ENCODE results near the gene SORCS3. TPM values are rescaled to one million over a fixed set of nuclear protein-coding genes. Genes with fewer than 3 reads are reported as not detected.

SORCS3 gene
- total and polyA plus RNA-seq, 4 donors = 0.14 TPM; not detected in 3

DNA sequence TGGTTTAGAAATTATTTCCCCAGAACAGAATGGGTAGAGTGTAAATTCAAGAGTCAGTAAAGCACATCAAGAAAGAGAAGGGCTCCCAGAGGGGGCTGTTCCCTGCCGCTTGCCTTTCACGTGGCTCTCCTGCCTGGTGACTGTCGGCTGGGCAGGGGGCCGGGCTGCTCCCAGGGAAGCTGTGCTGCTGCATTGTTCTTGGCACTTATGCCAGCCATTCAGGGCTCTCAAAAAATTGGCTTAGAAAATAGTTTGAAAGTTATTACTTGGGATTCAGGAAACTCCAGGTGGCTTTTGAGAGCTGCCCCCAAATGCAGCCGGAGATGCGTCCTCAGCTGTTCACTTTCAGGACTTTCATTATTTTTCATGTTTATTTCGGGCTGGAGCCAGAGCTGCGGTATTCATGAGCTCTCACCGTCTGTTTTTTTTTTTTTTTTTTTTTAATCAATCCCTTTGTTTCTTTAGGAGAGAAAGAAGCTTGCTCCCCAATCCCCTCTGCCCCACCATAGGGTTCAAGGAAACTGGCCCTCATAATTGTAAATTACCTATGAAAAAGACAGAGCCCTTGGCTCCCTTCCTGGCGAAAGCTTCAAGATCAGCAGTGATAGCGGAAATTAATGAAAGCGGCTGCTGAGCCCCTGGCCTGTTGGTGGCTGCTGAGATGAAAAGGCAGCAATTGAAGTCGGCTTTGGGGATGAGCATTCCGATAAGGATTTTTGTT is 94.1 kb downstream of the SORCS3 start:
- Histone ChIP-seq H3K9ac (ENCODE audit: insufficient read depth in 1 of 2, low read length in 2 of 2) (no peak overlapping the region), H3K4me1 (ENCODE audit: control insufficient read depth in 5 of 5, insufficient read depth in 5 of 5, low read length in 5 of 5) (peaks cover 0 to 8% (median 7%) of the 10 kb centered on the region in 5 donors), H3K4me3 (no peak overlapping the region), H3K36me3 (ENCODE audit: control insufficient read depth in 4 of 4, insufficient read depth in 4 of 4, low read length in 4 of 4) (no peaks in the 10 kb centered on the region), H3K27ac (ENCODE audit: low read depth in 1 of 2, low read length in 1 of 2) (no peak overlapping the region), H3K9me3 (ENCODE audit: control insufficient read depth in 4 of 4, insufficient read depth in 3 of 4, low read length in 3 of 4) (peaks cover 0 to 3% (median 0%) of the 10 kb centered on the region in 4 donors), H3K27me3 (ENCODE audit: control insufficient read depth in 3 of 3, insufficient read depth in 3 of 3, low read length in 2 of 3) (peaks cover 0 to 4% (median 2%) of the 10 kb centered on the region in 3 donors)
- no peak for ATAC-seq (ENCODE audit: insufficient read depth, low FRiP score)
- peak; percentile 10 to 51 (median 49) for DNase-seq
- 18 to 32% methylated on average over 14 of the region's 14 CpGs for WGBS, 2 donors
- TF ChIP-seq, protein P1, sequence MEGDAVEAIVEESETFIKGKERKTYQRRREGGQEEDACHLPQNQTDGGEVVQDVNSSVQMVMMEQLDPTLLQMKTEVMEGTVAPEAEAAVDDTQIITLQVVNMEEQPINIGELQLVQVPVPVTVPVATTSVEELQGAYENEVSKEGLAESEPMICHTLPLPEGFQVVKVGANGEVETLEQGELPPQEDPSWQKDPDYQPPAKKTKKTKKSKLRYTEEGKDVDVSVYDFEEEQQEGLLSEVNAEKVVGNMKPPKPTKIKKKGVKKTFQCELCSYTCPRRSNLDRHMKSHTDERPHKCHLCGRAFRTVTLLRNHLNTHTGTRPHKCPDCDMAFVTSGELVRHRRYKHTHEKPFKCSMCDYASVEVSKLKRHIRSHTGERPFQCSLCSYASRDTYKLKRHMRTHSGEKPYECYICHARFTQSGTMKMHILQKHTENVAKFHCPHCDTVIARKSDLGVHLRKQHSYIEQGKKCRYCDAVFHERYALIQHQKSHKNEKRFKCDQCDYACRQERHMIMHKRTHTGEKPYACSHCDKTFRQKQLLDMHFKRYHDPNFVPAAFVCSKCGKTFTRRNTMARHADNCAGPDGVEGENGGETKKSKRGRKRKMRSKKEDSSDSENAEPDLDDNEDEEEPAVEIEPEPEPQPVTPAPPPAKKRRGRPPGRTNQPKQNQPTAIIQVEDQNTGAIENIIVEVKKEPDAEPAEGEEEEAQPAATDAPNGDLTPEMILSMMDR (IDR thresholded peaks at IDR 0.05; ENCODE audit: control extremely low read depth, extremely low read depth) = no peak

DNA sequence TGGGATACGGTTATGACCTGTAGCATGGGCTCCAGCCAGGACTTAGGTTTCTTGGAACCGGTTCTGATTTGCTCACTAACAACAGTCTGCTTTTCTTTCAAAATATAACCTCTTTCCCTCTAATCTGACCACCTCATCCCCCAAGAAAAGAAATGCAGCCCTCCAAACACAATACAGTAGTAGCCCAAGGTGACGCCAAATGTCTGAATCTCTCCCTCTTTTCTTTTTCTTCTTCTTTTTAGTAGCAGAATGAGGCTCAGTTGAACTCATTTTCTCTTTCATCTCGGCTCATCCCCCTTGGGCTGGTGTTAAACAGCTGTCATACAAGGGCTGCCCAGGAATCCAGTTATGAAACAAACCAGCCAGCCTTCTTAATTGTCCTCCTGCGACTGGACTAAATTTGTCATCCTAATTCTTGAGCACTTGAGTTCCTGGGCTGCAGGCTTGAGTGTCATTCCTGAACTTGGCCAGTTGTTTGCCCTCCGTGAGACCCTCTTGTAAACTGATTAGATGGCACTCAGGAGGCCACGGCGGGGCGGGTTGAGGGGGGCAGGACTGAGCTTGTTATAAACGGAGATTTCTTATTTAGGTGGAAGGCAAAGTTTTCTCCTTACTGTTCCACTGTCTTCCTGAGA is 94.8 kb downstream of the SORCS3 start:
- H3K36me3 ChIP-seq (ENCODE audit: control insufficient read depth in 4 of 4, insufficient read depth in 4 of 4, low read length in 4 of 4) = no peaks in the 10 kb centered on the region
- H3K27me3 ChIP-seq (ENCODE audit: control insufficient read depth in 3 of 3, insufficient read depth in 3 of 3, low read length in 2 of 3) = peaks cover 0 to 4% (median 2%) of the 10 kb centered on the region in 3 donors
- 32 to 52% methylated on average over 10 of the region's 10 CpGs for WGBS, 2 donors
- peaks cover 0 to 8% (median 7%) of the 10 kb centered on the region in 5 donors for H3K4me1 ChIP-seq (ENCODE audit: control insufficient read depth in 5 of 5, insufficient read depth in 5 of 5, low read length in 5 of 5)
- H3K9me3 ChIP-seq (ENCODE audit: control insufficient read depth in 4 of 4, insufficient read depth in 3 of 4, low read length in 3 of 4) = peaks cover 0 to 3% (median 0%) of the 10 kb centered on the region in 4 donors
- peak in 2 of 3 donors; percentile 9 to 32 for DNase-seq
- ATAC-seq (ENCODE audit: insufficient read depth, low FRiP score) = no peak
- no peak overlapping the region for H3K4me3 ChIP-seq
- no peak overlapping the region for H3K9ac ChIP-seq (ENCODE audit: insufficient read depth in 1 of 2, low read length in 2 of 2)
- TF ChIP-seq, protein P1 (IDR thresholded peaks at IDR 0.05; ENCODE audit: control extremely low read depth, extremely low read depth) = no peak
- H3K27ac ChIP-seq (ENCODE audit: low read depth in 1 of 2, low read length in 1 of 2) = no peak overlapping the region

DNA sequence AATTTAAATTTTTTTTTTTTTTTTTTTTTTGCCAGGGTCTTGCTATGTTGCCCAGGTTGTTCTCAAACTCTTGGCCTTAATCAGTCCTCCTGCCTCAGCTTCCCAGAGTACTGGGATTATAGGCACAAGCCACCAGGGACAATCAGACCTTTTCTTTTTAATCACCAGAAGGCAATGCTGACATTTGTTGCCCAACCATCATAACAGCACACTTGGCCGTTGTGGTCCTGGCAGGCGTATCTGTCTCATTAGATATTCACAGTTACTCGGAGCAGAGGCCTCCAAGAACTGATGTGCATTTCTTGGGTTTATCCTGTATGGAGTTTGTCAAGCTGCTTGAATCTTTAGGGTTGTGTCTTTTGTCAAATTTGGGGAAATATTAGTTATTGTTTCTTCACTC is 100.0 kb downstream of the SORCS3 start:
- WGBS, 2 donors = 79 to 81% methylated on average over 3 of the region's 3 CpGs
- Histone ChIP-seq H3K4me3 (no peak overlapping the region), H3K36me3 (ENCODE audit: control insufficient read depth in 4 of 4, insufficient read depth in 4 of 4, low read length in 4 of 4) (no peaks in the 10 kb centered on the region), H3K9ac (ENCODE audit: insufficient read depth in 1 of 2, low read length in 2 of 2) (no peak overlapping the region), H3K9me3 (ENCODE audit: control insufficient read depth in 4 of 4, insufficient read depth in 3 of 4, low read length in 3 of 4) (peaks cover 0 to 3% (median 0%) of the 10 kb centered on the region in 4 donors), H3K27ac (ENCODE audit: low read depth in 1 of 2, low read length in 1 of 2) (no peak overlapping the region), H3K4me1 (ENCODE audit: control insufficient read depth in 5 of 5, insufficient read depth in 5 of 5, low read length in 5 of 5) (no peaks in the 10 kb centered on the region), H3K27me3 (ENCODE audit: control insufficient read depth in 3 of 3, insufficient read depth in 3 of 3, low read length in 2 of 3) (no peaks in the 10 kb centered on the region)
- DNase-seq (no peak), ATAC-seq (ENCODE audit: insufficient read depth, low FRiP score) (no peak)
- TF ChIP-seq, protein P1 (IDR thresholded peaks at IDR 0.05; ENCODE audit: control extremely low read depth, extremely low read depth) = no peak

All from lung (tissue), 12 donors.